Astrocyte of the hippocampus (primary cell): ENCODE measurements around the gene COL25A1.

Experiments used
- DNase-seq: peaks from one replicate; pipeline ENCODE4 v3.0.0; 2011; ENCODE audit warnings: low read depth, low spot score

Gene COL25A1

GRCh38 chr4:108920395-108921087, 381.9 kb downstream of the COL25A1 start:
- DNase-seq: no peak

DNA sequence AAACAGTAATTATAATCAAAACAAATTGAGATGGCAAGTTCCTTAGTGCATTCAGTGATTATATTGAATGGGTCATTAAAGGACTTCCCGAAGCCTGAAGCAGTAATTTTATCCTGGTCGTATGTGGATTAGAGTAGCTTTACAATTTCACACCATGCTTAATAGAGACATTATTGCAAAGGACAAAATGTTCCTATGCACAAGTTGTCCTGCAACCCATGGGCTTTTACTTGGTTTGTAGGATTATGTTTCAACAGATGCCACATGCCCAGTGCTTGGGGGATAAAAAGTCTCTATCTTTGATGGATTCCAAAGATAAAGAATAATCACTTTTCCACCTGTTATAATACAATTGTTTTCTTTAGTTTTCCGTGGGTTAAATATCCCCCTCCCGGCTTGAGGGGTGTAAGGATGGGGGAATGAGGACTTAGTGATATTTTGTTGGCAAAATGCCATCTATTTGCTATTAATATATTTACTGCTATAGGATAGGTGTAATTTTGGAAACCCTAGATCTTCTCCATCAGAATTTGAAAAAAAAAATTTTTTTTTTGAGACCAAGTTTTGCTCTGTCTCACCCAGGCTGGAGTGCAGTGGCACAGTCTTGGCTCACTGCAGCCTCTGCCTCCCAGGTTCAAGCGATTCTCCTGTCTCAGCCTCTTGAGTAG, 383.1 kb downstream of the COL25A1 start:
- no peak for DNase-seq

DNA sequence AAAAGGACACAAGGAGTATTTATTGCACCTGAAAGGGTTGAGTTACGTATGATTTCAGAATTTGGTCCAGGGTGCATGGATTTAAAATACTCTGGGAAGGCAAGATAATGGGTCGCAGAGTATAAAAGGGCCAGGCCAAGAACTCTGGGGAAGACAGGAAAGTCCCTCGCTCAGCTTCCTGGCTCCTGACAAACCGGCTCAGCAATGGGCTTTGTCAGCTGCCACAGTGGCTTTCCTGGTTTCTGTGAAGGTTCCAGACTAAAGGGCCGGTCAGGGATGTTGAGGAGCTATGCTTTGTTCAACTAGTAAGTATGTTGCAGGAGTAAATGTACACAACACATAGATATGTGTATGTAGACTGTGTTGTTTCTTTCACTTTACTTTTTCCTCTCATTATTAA, 385.2 kb downstream of the COL25A1 start:
- no peak for DNase-seq

DNA sequence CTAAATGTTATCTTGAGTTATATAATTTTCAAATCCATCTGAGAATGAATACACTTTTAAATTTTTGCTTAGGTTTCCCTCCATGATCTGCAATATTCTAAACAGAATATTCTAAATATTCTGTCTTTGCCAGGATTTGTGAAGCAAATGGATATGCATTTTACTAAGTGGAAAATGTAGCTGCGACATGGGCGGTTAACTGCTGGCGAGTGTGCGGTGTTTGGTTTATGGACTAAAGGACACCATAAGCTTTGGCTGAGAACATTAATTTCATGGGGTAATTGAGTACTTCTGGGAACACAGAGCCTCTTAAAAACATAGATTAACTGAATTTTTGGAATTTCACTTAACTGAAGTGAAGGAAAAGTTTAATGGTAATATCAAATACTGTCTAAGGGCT, 385.8 kb downstream of the COL25A1 start:
- no peak for DNase-seq

DNA sequence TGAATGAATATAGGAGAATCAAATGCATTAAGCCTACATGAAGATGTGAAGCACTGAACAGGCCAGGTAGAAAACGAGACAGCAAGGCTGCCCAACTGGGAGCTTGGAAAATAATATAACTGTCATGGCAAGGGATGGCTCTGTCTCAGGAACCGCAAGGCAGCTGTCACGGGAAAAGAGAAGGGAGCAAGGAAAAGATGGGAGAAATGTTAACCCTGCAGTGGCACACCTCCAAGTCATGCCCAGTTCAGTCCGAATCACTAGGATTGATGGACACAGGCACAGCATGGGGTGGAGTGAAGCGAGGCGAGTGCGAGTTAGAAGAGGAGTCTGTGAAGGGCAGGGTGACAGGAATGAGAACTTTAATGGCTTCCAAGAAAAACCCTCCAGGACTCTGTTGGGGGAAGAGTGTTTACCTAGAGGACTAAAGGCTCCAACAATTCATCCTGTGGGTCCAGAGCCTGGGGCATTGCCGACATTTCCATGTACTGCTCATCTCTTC, 395.5 kb downstream of the COL25A1 start:
- no peak for DNase-seq

GRCh38 chr4:108906006-108906405, 396.5 kb downstream of the COL25A1 start:
- DNase-seq: no peak

GRCh38 chr4:108903464-108904221, 398.8 kb downstream of the COL25A1 start:
- DNase-seq: no peak

DNA sequence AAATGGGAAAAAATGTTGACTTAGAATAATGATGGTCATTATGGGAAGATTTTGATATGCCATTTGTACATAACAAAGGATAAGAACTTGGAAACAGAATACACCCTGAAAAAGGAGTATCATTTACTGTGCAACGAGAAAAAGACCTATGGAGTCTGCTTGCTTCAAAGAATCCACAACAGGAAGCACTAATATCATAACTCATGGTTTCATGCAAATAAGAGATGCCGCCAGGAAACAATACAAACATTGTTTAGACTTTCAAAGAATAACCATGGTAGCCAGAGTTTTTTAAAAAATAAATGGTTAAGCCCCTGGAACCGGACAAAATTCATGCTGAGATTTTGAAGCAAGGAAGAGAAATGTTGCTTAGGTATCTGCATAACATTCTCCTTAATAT, 399.7 kb downstream of the COL25A1 start:
- no peak for DNase-seq

- peak; percentile 4 for DNase-seq
These were observed 401.2 kb downstream of the COL25A1 start for GRCh38 chr4:108901291-108901690.

DNA sequence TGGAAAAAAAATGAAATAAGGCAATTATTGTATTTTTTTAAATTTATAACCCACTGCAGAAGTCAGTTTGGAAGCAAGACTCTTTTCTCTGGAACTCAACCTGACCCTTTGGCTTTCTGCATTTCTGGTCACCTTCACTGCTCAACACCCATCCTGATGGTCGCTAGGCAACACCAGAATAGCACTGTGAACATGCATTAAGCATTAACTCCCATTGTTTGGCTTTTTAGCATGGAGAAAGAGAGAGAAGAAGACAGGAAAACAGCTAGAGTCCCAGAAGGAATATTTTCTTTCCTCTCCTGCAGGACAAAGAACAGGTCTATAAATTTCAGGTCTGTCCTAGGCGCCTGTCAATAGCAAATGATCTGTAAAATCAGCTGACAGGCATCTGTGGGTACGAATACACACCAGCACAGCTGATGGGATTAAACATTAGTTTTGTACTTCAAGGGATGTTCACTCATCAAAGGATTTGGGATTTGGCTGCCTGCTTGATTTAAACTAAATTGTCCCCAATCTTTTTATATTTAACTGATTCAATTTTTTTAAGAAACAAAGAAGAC, 402.4 kb downstream of the COL25A1 start:
- DNase-seq: no peak

GRCh38 chr4:108893468-108893867, 409.0 kb downstream of the COL25A1 start:
- DNase-seq: no peak

DNA sequence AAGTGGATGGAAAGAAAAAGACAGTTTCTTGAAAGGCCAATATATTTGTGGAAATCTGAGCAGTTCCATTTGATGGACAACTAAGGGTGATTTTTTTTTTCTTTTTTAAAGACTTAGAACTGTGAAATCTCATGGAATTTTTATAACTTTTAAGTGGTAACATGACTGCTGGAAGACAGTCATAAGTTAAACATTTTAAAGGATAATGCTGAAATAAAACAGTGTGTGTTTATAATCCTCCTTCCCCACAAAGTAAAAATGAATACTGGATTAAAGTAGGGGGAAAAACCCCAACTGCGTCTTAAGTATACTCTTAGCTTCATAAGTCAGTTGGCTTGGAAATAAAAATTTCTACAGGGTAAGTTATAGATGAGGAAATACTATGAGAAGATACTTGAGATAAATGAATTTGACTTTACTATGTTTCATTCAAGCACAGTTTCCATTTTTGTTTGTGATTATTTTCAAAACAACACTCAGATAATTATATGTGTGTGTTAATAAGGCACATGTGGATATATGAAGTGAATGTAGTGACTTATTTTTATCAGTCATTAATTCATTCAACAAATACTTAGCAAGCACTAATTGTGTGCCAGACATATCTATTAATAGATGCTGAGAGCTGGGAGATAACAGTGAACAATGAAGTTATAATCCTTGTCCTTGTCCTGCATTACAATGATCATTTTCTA, 410.4 kb downstream of the COL25A1 start:
- no peak for DNase-seq

DNA sequence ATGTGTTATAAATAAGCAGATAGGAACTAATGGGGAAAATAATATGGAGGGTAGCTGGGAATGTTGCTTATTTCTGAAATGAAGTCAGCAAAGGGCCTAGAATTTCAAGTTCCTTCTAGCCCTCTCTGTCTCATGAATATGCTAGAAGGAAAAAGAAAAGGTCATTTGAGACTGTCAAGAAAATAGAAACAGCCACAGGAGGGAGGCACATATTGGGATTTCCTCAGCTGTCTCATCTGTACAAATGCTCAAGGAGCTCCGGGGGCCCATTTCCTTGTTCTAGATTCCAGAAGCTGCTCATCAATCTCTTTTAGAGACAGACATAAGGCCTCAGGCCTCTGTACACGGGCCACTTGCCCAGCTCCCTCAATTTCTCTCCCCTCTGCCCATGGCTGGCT, 412.0 kb downstream of the COL25A1 start:
- DNase-seq: no peak

GRCh38 chr4:108889696-108890483, 412.6 kb downstream of the COL25A1 start:
- DNase-seq: peak; percentile 23

DNA sequence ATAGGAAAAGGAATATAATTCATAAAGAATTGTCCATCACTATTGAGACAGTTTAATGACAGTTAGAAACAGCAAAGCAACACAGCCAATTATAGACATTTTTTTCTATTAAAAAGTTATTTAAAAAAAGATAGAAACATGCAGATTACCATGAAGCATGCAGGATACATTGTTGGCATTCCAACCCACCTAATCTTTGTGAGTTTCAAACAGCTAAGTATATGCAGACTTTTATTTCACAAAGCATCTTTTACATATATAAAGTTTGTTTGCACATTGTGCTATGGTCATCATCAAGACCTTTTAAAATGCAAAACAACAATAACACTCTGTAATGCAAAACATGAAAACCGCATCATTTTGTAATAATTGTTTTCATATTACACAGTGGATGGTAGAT, 413.7 kb downstream of the COL25A1 start:
- DNase-seq: peak; percentile 8

GRCh38 chr4:108887034-108887433, 415.4 kb downstream of the COL25A1 start:
- DNase-seq: no peak

GRCh38 chr4:108885211-108885610, 417.2 kb downstream of the COL25A1 start:
- DNase-seq: peak; percentile 54

DNA sequence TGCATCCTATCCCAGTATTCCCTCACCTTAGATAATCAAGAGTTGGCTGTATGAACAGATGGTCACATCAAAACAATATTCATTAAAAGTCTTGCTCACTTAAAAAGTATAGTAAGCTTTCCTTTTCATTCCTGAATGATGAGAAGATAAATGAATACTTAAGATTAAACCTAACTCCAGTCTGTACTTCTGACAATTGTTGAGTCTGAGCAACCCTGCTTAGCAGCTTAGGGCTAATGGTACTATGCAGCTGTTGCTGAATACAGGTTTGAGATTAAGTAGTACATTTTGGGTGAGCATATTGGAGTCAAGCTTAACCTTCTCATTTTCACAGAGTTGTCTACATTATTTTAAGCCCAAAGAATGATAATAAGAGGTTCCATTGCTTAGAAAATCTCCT, 417.9 kb downstream of the COL25A1 start:
- DNase-seq: peak; percentile 15

- no peak for DNase-seq
These were observed 420.5 kb downstream of the COL25A1 start for GRCh38 chr4:108881986-108882385.

DNA sequence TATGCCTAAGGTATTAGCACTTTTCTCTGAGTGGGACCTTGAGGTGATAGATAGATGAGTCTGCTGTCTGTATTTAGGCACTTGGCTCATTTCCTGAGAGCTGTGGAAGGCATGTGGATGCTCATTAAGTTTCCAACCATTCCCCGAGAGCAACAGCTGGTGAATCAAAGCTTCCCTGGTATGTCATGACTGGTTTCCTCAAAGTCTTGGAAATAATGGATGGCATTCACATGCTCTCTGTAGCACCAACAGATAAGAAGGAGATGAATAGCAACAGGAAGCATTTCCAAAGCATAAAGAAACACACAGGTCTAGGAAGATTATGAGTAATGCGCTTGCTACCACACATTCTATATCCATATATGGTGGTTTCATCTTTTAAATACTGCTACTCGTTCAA, 421.3 kb downstream of the COL25A1 start:
- peak; percentile 78 for DNase-seq

GRCh38 chr4:108878806-108879205, 423.7 kb downstream of the COL25A1 start:
- DNase-seq: no peak
